H9 (cell line): ENCODE results near the gene FANCC. TPM values are rescaled to one million over a fixed set of nuclear protein-coding genes. Genes with fewer than 3 reads are reported as not detected.

Experiments used
- DNase-seq: peaks from one replicate; pipeline ENCODE4 v3.0.0-alpha.2; 2017
- H2AFZ ChIP-seq: one replicate; pipeline ENCODE4 v1.6.1; 2013; ENCODE audit warnings: mild to moderate bottlenecking, low read length, control low read depth, moderate library complexity
- H2AK5ac ChIP-seq: 2 replicates; pipeline ENCODE4 v1.6.1; 2013; ENCODE audit warnings: low read length, control low read depth, mixed read lengths; ENCODE audit not compliant: insufficient read length
- H2BK120ac ChIP-seq: one replicate; pipeline ENCODE4 v1.6.1; 2013; ENCODE audit warnings: low read depth, mild to moderate bottlenecking, low read length, control low read depth, inconsistent platforms; ENCODE audit not compliant: poor library complexity, severe bottlenecking
- H2BK12ac ChIP-seq: 2 replicates; pipeline ENCODE4 v1.6.1; 2013; ENCODE audit warnings: low read length, control low read depth, mixed read lengths, low read depth; ENCODE audit not compliant: insufficient read length
- H2BK15ac ChIP-seq: 2 replicates; pipeline ENCODE4 v1.6.1; 2013; ENCODE audit warnings: low read depth, low read length, control low read depth
- H2BK20ac ChIP-seq: one replicate; pipeline ENCODE4 v1.6.1; 2013; ENCODE audit warnings: low read depth, mild to moderate bottlenecking, low read length, control low read depth, inconsistent platforms; ENCODE audit not compliant: poor library complexity, severe bottlenecking
- H2BK5ac ChIP-seq: 2 replicates; pipeline ENCODE4 v1.6.1; 2013; ENCODE audit warnings: low read length, control low read depth, mixed read lengths; ENCODE audit not compliant: insufficient read length
- H3K14ac ChIP-seq: 2 replicates; pipeline ENCODE4 v1.6.1; 2013; ENCODE audit warnings: low read length, control low read depth; ENCODE audit not compliant: insufficient read depth
- H3K18ac ChIP-seq: 2 replicates; pipeline ENCODE4 v1.6.1; 2013; ENCODE audit warnings: low read depth, mild to moderate bottlenecking, mixed read lengths, low read length, control low read depth; ENCODE audit not compliant: insufficient read length
- H3K23ac ChIP-seq: 2 replicates; pipeline ENCODE4 v1.6.1; 2013; ENCODE audit warnings: low read length, control low read depth, mixed read lengths, low read depth; ENCODE audit not compliant: insufficient read length
- H3K23me2 ChIP-seq: 2 replicates; pipeline ENCODE4 v1.6.1; 2013; ENCODE audit warnings: low read depth, mild to moderate bottlenecking, mixed read lengths, low read length, control low read depth; ENCODE audit not compliant: insufficient read length, poor library complexity, severe bottlenecking
- H3K27ac ChIP-seq: 2 replicates; pipeline ENCODE4 v1.5.1; 2013; ENCODE audit warnings: low read length, control low read depth, mixed read lengths, low read depth; ENCODE audit not compliant: insufficient read length
- H3K27me3 ChIP-seq: 2 replicates; pipeline ENCODE4 v1.6.1; 2013; ENCODE audit warnings: low read length, control low read depth, inconsistent platforms; ENCODE audit not compliant: insufficient read depth
- H3K4ac ChIP-seq: 2 replicates; pipeline ENCODE4 v1.6.1; 2013; ENCODE audit warnings: low read depth, mild to moderate bottlenecking, control low read depth, inconsistent platforms, low read length, moderate library complexity
- H3K4me1 ChIP-seq: 2 replicates; pipeline ENCODE4 v1.6.1; 2013; ENCODE audit warnings: low read length, control low read depth, inconsistent platforms; ENCODE audit not compliant: insufficient read depth
- H3K4me2 ChIP-seq: 2 replicates; pipeline ENCODE4 v1.6.1; 2013; ENCODE audit warnings: low read length, control low read depth, mixed read lengths; ENCODE audit not compliant: insufficient read length, insufficient read depth
- H3K56ac ChIP-seq: 2 replicates; pipeline ENCODE4 v1.6.1; 2013; ENCODE audit warnings: low read depth, mild to moderate bottlenecking, mixed read lengths, low read length, control low read depth; ENCODE audit not compliant: insufficient read length
- H3K79me1 ChIP-seq: 2 replicates; pipeline ENCODE4 v1.6.1; 2013; ENCODE audit warnings: low read depth, mild to moderate bottlenecking, moderate library complexity, low read length, control low read depth, inconsistent platforms; ENCODE audit not compliant: insufficient read depth, poor library complexity, severe bottlenecking
- H3K79me2 ChIP-seq: 2 replicates; pipeline ENCODE4 v1.6.1; 2013; ENCODE audit warnings: low read length, control low read depth, inconsistent platforms; ENCODE audit not compliant: insufficient read depth
- H3K9ac ChIP-seq: 2 replicates; pipeline ENCODE4 v1.6.1; 2013; ENCODE audit warnings: low read length, control low read depth, mixed read lengths; ENCODE audit not compliant: insufficient read length; ENCODE audit errors: extremely low read depth
- H3K9me3 ChIP-seq: one replicate; pipeline ENCODE4 v1.6.1; 2013; ENCODE audit warnings: low read depth, low read length, inconsistent platforms; ENCODE audit not compliant: control insufficient read depth
- H3T11ph ChIP-seq: one replicate; pipeline ENCODE4 v1.6.1; 2013; ENCODE audit warnings: mild to moderate bottlenecking, low read length, control low read depth, inconsistent platforms
- H4K20me1 ChIP-seq: one replicate; pipeline ENCODE4 v1.6.1; 2013; ENCODE audit not compliant: control insufficient read depth, insufficient read length, insufficient read depth
- H4K5ac ChIP-seq: 2 replicates; pipeline ENCODE4 v1.6.1; 2013; ENCODE audit warnings: low read depth, mild to moderate bottlenecking, mixed read lengths, low read length, control low read depth; ENCODE audit not compliant: insufficient read length
- H4K8ac ChIP-seq: replicated peaks from 2 replicates; pipeline ENCODE4 v1.6.1; 2013; ENCODE audit warnings: low read length, control low read depth, mixed read lengths, low read depth; ENCODE audit not compliant: insufficient read length
- H4K91ac ChIP-seq: 2 replicates; pipeline ENCODE4 v1.6.1; 2013; ENCODE audit warnings: low read depth, mild to moderate bottlenecking, moderate library complexity, mixed read lengths, low read length, control low read depth; ENCODE audit not compliant: insufficient read length
- H3K27ac Mint-ChIP-seq, 3 experiments: 2 replicates in 2 of 3; 3 replicates in 1 of 3; pipeline ENCODE4 v1.8.0; 2020 to 2021; ENCODE audit warnings: mixed read lengths in 3 of 3, mild to moderate bottlenecking in 1 of 3, moderate library complexity in 1 of 3
- H3K27me3 Mint-ChIP-seq: 2 replicates; pipeline ENCODE4 v1.8.0; 2021; ENCODE audit warnings: low read depth, mild to moderate bottlenecking, moderate library complexity, mixed read lengths
- H3K36me3 Mint-ChIP-seq, 3 experiments: 2 replicates in 2 of 3; 3 replicates in 1 of 3; pipeline ENCODE4 v1.8.0; 2020 to 2021; ENCODE audit warnings: low read depth in 3 of 3, mixed read lengths in 3 of 3; ENCODE audit not compliant: insufficient read depth in 1 of 3
- H3K4me1 Mint-ChIP-seq, 2 experiments: 2 replicates each; pipeline ENCODE4 v1.8.0; 2020; ENCODE audit warnings: mixed read lengths in 2 of 2
- H3K4me3 Mint-ChIP-seq, 2 experiments: 2 replicates in 1 of 2; 3 replicates in 1 of 2; pipeline ENCODE4 v1.8.0; 2020 to 2021; ENCODE audit warnings: mild to moderate bottlenecking in 2 of 2, mixed read lengths in 2 of 2, moderate library complexity in 1 of 2
- H3K9me3 Mint-ChIP-seq, 2 experiments: 2 replicates in 1 of 2; 3 replicates in 1 of 2; pipeline ENCODE4 v1.8.0; 2020; ENCODE audit warnings: mild to moderate bottlenecking in 2 of 2, mixed read lengths in 2 of 2, moderate library complexity in 1 of 2
- CTCF ChIP-seq: fragments of 200-600 bp; sonication (generic); conservative IDR thresholded peaks from 3 replicates; pipeline ENCODE4 v1.8.0; 2021; ENCODE audit warnings: antibody characterized with exemption, mild to moderate bottlenecking
- WGBS: extraction: QIAGEN DNeasy Blood & Tissue Kit; methylation state at CpG from one replicate; pipeline ENCODE4 v1.1.7; 2013; ENCODE audit warnings: missing lambda C conversion rate, low lambda C conversion rate, mixed read lengths; ENCODE audit not compliant: insufficient read length; ENCODE audit errors: extremely low coverage; 5-methylcytosine and 5-hydroxymethylcytosine counted together
- total RNA-seq: library from RNA; stranded (reverse); gene quantifications from 2 replicates; pipeline ENCODE4 v1.2.1, GENCODE V29; 2021

FANCC gene
- total RNA-seq, 1 experiment from 2014 or later, result 14.6 TPM

- H3K14ac ChIP-seq, result no peak overlapping the region
- no peak overlapping the region for H2BK15ac ChIP-seq
- Mint-ChIP-seq H3K36me3 (no peaks in the 10 kb centered on the region), H3K4me1 (no peaks in the 10 kb centered on the region), H3K9me3 (no peaks in the 10 kb centered on the region), H3K4me3 (no peak overlapping the region), H3K27ac (no peak overlapping the region), H3K27me3 (no peaks in the 10 kb centered on the region)
- no peak for TF ChIP-seq CTCF
- H2BK120ac ChIP-seq, result no peak overlapping the region
- H3K4me1 ChIP-seq, result no peaks in the 10 kb centered on the region
- no peaks in the 10 kb centered on the region for H3K79me1 ChIP-seq
- no peaks in the 10 kb centered on the region for H3K79me2 ChIP-seq
- no peak overlapping the region for H2BK20ac ChIP-seq
- DNase-seq, result no peak
- no peak overlapping the region for H3K27ac ChIP-seq
- no peak overlapping the region for H4K8ac ChIP-seq
- no peak overlapping the region for H3K4ac ChIP-seq
- no peaks in the 10 kb centered on the region for H4K20me1 ChIP-seq
- no peak overlapping the region for H3K18ac ChIP-seq
- H2BK12ac ChIP-seq, result no peak overlapping the region
- H3K4me2 ChIP-seq, result no peak overlapping the region
- H3T11ph ChIP-seq, result no peak overlapping the region
- H3K9me3 ChIP-seq, result no peaks in the 10 kb centered on the region
- H3K23me2 ChIP-seq, result no peaks in the 10 kb centered on the region
- H4K5ac ChIP-seq, result no peak overlapping the region
- no peaks in the 10 kb centered on the region for H3K27me3 ChIP-seq
- H3K9ac ChIP-seq, result no peak overlapping the region
- no peak overlapping the region for H2AK5ac ChIP-seq
- H2BK5ac ChIP-seq, result no peak overlapping the region
- no CpG with 5 or more reads among the region's 1 CpG for WGBS
- no peak overlapping the region for H4K91ac ChIP-seq
- H3K56ac ChIP-seq, result no peak overlapping the region
- H3K23ac ChIP-seq, result no peak overlapping the region
- no peak overlapping the region for H2AFZ ChIP-seq
These were observed 36.8 kb downstream of the FANCC start for GRCh38 chr9:95280745-95281144.
